ENCODE measurements around the gene ZSCAN31.

- TF ChIP-seq CTCF (IDR thresholded peaks at IDR 0.05) (no peak), POLR2A (IDR thresholded peaks at IDR 0.05) (no peak)
Observed at GRCh38 chr6:28330041-28330440, 5.9 kb downstream of the ZSCAN31 start.
